SU-DHL-6 (cell line): ENCODE data around the gene CATSPERD.

ENCODE experiments used
- CTCF ChIP-seq: fragments of 200-600 bp; sonication (generic); IDR thresholded peaks from one replicate; pipeline ENCODE4 v1.5.1; 2017; ENCODE audit warnings: antibody characterized with exemption, mild to moderate bottlenecking, low read length, moderate library complexity; ENCODE audit not compliant: insufficient read depth, poor library complexity, severe bottlenecking
- EZH2phosphoT487 ChIP-seq: fragments of 200-600 bp; sonication (generic), shearing (Covaris generic); conservative IDR thresholded peaks from 2 replicates; pipeline ENCODE4 v1.6.1; 2018; ENCODE audit warnings: mild to moderate bottlenecking, antibody characterized with exemption, low read length, moderate library complexity, mixed read lengths

DNA sequence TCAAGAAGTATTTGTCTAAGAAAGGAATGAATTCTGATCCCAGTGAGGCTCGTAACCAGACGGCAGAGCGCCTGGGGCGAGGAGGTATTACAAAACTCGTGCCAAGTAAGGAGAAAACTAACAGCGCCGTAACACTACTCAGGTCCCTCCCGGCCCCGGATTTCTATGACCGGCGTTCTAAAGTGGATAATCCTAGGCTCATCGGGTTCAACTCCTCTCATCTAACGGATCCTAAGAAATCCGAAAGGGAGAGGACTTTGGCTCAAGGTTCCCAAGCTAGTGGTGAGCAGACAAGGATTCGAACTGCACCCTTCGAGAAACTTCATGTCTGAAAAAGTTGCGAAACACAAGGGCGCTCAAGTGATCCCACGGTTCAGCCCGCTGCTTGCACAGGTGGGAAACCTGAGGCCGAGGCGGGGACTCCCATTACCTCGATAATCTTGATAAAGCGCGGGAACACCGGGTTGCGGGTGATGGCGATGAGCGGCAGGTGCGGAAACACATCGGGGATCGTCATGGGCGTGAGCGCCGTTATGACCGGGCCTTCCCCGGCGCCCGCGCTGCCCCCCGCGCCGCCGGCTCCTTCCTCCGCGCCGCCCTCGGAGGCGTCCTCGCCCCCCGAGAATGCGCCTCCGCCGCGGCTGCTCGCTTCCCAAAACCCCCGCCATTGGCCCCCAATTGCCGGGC is 1.0 kb upstream of the CATSPERD start:
- TF ChIP-seq CTCF (no peak), EZH2phosphoT487 (no peak)
